ENCODE results near the gene SYNGR4. TPM values are rescaled to one million over a fixed set of nuclear protein-coding genes. Genes with fewer than 3 reads are reported as not detected.

The SYNGR4 gene
- total RNA-seq, 4 donors from 2014 or later, result not detected

DNA sequence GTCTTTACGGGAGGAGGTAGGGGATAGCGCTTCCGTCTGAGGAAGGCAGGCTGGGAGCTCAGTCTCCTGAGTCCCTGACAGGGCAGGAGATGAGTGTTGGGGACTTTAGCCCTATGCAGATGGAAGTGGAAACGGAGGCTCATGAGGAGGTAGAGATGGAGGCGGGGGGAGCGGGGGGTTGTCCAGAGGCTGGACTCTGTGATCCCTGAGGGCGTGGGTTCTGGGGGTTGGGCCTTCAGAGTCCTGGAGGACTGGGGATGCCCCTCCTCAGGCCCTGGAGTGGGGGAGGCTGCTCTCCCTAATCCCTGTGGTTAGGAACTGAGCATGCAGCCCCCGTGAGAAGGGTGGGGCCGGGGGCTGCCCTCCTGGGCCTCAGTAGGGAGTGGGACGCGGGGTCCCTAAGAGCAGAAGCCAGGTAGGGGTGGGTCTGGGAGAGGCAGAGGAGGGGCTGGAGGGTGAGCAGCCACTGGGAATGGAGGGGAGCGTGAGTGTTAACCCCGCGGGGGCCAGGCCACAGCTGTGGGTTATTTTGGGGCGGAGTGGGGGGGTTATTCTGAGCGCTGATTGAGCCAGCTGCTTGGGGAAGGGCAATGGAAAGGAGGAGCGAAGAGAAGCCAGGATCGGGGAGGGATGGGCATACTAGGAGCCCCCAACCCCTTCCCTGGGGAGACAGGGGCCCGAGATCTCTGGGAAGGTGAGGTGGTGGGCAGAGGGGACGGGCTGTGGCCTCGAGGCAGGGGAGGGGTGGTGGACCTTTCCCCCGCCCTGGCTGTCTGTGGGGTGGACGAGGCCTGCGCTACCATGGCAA is 32.1 kb downstream of the SYNGR4 start:
- TF ChIP-seq, protein P1, sequence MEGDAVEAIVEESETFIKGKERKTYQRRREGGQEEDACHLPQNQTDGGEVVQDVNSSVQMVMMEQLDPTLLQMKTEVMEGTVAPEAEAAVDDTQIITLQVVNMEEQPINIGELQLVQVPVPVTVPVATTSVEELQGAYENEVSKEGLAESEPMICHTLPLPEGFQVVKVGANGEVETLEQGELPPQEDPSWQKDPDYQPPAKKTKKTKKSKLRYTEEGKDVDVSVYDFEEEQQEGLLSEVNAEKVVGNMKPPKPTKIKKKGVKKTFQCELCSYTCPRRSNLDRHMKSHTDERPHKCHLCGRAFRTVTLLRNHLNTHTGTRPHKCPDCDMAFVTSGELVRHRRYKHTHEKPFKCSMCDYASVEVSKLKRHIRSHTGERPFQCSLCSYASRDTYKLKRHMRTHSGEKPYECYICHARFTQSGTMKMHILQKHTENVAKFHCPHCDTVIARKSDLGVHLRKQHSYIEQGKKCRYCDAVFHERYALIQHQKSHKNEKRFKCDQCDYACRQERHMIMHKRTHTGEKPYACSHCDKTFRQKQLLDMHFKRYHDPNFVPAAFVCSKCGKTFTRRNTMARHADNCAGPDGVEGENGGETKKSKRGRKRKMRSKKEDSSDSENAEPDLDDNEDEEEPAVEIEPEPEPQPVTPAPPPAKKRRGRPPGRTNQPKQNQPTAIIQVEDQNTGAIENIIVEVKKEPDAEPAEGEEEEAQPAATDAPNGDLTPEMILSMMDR (IDR thresholded peaks at IDR 0.05; ENCODE audit: low read depth), result no peak

DNA sequence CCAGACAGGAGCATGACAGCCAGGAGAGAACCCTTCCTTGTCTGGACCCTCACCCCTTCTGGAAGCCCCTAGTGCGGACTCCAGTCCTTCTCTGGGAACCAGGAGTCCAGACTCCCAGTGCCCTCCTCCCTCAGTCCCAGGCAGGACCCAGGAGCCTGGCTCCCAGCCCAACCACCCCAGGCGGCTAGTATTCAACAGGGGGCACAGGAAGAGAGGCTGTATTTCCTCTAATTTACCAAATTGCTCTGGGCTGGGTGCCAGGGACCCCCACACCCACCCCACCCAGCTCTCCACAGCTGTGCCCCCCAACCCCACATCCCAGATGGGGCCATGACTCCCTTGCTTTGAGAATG is 32.6 kb downstream of the SYNGR4 start:
- TF ChIP-seq, protein P1 (IDR thresholded peaks at IDR 0.05; ENCODE audit: low read depth), result no peak

DNA sequence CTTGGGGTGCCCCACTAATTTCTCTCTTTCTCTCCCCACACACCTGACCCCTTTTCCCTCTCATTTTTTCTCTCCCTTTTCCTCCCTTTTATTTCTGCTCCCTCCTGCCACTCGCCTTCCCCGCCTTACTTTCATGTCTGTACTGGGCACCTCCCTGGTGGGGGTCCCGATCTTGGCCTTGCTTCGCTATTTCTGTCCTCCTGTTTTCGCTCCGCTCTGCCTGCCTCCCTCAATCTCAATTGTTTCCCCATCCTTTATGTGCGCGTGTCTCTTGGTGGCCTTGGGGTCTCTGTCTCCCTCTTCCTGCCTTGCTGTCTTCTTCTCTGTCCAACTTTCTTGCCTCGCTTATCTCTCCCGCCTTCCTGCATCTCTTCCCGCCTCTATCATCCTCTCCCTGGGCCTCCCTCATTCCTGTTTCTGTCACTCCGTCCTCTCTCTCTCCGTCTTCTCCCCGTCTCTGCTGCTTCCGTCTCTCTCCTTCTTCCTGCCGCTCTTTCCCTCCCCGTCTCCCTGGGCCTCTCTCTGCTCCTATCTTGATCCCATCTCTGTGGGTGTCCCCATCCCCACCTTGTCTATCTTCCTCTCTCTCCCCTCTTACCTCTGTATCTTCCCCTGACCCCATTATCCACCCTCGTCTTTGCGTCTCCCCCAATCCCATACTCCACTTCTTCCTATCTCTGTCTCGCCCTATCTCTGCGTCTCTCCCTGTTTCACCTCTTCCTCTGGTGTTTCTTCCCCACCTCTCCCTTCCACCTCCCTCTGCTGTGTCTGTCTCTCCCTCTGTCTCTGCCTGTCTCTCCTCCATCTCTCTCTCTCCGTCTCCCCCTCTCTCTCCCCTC is 33.3 kb downstream of the SYNGR4 start:
- TF ChIP-seq, protein P1 (IDR thresholded peaks at IDR 0.05; ENCODE audit: low read depth), result no peak

DNA sequence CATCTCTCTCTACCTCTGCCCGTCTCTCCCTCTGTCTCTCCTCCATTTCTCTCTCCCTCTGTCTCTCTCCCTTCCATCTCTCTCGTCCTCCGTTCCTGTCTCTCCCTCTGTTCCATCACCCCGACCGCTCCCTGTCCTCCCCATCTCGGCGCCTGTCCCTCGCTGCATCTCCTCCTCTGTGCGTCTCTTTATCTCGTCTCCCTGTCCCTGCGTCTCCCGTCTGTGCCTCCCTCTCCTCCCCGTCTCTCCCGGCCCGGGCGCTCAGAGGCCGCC is 33.9 kb downstream of the SYNGR4 start:
- TF ChIP-seq, protein P1 (IDR thresholded peaks at IDR 0.05; ENCODE audit: low read depth), result no peak

DNA sequence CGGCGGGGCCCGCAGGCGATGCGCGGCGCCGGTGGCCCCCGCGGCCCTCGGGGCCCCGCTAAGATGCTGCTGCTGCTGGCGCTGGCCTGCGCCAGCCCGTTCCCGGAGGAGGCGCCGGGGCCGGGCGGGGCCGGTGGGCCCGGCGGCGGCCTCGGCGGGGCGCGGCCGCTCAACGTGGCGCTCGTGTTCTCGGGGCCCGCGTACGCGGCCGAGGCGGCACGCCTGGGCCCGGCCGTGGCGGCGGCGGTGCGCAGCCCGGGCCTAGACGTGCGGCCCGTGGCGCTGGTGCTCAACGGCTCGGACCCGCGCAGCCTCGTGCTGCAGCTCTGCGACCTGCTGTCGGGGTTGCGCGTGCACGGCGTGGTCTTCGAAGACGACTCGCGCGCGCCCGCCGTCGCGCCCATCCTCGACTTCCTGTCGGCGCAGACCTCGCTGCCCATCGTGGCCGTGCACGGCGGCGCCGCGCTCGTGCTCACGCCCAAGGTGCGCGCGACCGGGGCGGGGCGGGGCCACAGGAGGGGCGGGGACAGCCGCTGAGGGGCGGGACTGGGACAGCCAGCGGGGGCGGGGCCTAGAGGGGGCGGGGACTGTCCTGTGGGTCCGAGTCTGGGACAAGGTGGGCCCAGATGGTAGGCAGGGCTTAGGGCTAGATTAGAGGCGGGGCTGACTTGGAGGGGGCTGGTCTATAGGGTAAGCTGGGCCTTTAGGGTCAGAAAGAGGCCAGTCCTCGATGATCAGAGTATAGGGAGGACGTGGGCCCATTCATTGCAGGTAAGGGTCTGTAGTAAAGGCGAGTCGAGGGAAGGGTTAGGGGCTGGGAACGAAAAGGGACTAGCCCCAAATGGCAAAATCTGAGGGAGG is 34.4 kb downstream of the SYNGR4 start:
- TF ChIP-seq, protein P1 (IDR thresholded peaks at IDR 0.05; ENCODE audit: low read depth), result no peak

DNA sequence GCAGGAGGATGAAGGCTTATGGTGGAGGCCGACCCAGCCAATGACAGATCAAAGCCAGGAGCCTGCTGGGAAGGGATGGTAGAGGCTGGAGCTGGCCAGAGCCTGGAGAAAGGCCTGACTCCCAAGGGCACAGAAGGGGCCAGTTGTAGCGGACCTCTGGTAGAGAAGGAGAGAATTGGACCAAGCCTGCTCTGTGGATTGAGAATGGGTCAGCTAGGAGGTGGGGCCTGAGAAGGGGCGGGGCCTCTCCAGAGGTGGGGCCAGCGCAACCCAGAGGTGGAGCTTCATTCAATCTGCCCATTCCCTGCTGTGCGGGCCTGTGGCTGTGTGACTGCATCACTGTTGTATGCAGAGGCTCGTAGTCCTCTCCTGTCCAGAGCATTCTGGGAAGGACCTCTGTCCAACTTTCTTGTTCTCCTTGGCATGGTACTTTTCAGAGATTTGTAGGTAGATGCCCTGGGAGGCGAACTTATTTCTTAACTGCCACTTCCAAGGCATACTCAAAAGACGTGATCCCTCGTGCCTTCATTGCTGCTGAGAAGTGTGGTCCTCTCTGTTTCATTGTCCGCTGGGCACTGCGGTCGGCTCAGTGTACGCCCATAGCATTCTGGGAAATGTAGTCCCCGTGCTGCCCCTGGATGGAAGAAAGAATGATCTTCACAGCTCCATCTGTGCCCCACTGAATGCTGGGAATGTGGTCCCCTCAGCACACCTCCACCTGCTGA is 36.0 kb downstream of the SYNGR4 start:
- TF ChIP-seq, protein P1 (IDR thresholded peaks at IDR 0.05; ENCODE audit: low read depth), result no peak
